GM18517 (cell line): ENCODE results near the gene CNDP1.

Experiments used
- ATAC-seq: cut with Tn5 transposase; IDR thresholded peaks from one replicate; pipeline ENCODE4 v1.9.1; 2021; ENCODE audit warnings: mild to moderate bottlenecking, moderate library complexity; ENCODE audit not compliant: unreplicated experiment

The CNDP1 gene

DNA sequence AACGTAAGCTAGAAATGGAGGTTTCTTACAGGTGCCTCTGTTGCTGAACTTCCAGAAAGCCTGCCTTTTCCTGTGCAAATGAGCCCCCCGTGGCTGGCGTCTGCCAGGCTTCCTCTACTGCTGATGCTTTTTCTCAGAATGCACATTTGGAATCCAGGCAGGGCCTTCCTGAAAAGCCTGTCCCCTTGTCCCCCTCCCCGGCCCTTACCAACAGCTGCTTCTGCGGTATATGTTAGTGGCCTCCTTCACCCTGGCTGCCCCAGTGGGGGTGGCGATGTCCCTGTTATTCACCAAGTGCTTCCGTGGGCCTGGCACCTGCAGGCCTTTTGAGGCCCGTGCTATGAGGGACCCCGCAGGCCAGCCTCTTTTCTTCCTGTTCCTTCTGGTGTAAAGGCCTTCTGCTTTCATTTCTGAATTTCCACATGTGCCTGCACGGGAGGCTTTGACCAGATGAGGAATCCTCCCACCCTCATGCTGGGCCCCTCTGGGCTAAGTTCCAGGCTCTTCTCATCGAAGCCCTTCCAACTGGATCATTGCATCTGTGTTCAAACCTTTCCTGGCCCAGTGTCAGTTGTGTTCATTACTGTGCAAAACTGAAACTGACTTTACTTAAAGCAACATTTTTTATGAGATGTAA is 27.7 kb upstream of the CNDP1 start:
- no peak for ATAC-seq

DNA sequence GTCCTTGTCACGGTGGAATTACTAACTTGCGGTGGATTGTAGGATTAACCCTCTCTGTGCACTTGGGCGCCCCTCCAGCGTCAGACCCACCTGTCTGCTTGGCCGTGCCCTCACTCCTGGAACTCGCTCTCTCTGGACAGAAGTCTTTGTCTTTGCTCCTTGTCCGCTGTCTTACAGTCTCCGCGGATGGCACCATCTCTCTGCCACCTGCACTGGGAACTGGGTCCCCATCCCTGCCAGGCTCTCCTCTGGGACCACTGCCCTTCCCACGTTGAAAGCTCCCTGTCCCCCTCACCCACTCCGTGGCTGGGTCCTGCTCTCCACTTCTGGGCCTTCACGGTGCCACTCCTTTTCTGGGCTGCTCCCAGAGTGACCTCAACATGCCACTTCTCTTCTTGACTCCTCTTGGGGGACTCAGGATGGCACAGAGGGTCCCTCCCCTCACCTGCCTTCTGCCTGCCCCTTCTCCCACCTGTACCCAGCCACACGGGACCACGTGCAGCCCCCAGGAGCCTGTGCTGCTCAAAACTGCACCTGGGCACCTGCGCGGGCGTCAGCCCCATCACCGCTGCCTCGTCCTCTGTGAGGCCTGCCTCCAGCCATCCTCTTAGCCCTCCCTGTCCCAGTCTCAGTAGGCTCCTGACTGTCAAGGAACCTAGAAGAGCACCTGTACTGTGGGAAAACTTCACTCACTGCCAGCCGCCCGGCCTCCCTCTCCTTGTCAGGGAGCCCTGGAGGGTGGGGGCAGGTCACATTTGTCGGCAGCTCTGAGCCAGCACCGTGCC is 27.0 kb upstream of the CNDP1 start:
- no peak for ATAC-seq

DNA sequence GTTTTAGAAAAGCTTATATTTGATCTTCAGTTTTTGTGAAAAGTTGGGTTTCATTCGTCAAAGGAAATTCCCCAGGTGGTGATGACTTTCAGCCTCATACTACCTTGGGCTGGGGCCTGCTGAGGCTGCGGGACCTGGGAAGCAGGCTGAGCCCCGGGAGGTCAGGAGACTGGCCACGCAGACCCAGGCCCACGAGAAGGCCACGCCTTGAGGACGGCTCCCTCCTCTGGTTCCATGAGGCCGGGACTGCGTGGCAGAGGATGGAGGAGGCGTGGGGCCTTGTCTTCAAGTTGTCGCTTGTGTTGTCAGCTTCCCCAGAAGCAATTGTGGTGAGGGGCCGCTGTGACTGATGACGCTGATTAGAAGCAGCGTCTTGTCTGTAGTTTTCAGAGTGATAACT is 26.4 kb upstream of the CNDP1 start:
- no peak for ATAC-seq

DNA sequence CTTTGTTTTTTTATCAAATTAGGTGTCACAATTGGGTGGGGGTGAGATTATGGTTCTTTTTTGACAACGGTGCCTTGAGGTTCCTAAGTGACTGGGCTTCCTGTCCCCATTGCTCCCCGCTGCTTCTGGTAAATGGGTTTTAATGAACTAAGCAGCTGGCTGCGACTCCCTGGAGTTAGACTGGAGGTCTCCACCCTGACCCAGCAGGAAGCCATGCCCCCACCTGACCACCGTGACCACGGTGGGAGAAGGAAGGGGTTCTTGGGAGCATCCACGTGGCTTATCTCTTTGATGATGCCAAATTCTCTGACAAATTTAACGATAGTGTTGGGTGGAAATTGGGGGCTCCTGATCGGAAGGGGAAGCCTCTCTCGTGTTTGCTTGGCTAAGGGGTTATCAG is 25.9 kb upstream of the CNDP1 start:
- ATAC-seq = no peak

DNA sequence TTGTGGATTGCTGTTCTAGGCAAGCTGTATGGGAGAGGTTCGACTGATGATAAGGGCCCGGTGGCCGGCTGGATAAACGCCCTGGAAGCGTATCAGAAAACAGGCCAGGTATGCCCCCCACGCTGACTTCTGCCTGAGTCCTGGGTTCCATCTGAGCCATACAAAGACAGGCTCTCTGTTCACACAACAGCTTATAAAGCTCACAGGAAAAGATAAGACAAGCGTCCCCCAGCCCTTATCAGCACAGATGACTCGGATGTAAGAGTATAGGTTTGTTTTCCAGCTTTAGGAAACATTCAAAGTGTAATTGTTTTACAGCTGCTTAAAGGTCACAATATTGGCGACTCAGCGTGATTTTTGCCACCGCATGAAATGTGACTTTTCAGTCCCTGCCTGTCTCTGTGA is 25.5 kb upstream of the CNDP1 start:
- ATAC-seq = no peak

DNA sequence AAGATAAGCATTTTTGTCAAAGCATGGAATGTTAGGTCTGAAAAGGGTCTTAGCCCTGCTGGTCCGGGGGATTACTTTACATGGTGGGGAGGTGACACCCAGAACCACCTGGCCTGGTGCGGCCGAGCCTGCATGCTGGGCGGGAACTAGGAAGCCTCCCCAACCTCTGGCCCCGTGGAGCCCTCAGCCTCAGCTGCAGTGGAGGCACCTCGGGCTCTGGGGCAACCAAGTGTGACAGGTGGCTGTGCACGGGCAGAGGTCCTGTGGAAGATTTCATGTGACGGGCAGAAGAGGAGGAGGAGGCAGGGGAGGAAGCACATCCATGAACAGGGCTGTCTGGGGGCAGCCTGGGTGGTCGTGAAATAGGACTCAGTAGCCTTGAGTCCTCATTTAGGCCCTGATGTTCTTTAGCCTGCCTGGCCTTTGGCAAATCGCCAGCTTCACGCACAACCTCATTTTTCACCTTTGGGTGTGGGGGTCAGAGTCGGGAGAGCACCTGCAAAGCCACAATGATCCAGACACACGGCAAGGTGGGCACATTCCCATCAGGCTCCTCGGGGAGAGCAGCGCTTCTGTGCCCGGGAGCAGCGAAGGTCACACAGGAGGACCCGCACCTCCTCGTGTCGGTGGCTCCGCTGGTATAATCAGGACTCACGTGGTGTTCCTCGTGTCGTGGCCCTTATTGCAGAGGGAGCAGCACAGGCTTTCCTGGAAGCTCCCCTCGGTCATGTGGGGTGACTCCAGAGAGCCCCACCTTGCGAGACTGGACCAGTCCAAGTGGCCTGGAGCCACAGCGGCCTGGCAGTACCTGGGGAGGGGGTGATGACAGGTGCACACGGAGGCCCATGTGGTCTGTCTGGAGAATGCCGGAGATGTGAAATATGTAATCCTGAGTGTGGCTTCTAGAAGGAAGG is 24.2 kb upstream of the CNDP1 start:
- no peak for ATAC-seq

DNA sequence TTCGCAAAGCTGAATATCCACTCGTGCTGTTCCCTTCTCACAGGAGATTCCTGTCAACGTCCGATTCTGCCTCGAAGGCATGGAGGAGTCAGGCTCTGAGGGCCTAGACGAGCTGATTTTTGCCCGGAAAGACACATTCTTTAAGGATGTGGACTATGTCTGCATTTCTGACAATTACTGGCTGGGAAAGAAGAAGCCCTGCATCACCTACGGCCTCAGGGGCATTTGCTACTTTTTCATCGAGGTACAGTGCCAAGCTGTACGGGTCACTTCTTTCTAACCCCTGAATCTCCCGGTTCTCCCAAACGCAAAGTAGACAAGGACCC is 23.6 kb upstream of the CNDP1 start:
- no peak for ATAC-seq

DNA sequence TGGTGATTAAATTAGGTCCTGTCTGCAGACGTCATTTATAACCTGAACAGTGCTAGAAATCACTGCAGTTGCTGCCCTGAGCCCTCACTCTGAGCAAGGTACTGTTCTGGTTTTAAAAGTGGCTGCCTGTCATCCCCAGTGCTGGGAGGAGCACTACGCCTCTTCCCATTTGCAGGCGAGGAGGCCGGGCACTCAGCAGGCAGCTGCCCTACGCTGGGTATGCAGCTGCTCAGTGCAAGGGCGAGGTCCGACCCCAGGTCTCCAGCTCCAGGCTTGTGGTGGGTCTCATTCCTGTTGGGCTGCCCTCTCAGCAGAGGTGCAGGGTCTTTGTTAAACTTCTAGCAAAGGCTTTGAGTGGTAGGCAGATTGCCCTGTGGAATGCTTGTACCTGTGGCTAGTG is 22.5 kb upstream of the CNDP1 start:
- no peak for ATAC-seq

DNA sequence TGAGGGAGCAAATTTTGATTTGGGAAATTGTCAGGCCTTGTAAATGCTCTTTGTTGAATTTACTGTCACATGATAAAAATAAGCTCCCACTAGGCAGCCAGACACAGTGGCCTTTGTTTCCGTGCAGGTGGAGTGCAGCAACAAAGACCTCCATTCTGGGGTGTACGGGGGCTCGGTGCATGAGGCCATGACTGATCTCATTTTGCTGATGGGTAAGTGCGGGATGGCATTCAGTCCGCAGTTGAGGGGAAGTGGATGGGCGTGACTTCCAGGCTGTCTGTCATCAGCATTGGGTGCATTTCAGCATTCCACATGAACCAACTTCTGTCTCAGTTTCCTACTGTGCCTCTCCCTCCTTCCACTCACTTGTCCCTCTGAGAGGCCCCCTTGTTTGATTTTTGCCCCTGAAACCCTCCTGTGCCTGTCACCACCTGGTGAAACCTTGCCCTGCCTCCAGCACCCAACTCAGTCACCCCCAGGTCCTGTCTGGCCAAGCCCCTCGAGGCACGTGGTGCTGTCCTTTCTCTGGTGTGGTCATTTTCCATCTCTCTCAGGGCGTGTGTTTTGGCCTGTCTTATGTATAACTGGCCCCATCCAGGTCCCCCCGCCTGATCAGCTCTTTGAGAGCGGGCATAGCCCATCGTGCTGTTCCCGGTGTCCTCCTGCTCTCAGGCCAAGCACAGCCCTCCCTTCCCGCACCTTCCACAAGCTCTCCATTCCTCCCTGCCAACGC is 21.8 kb upstream of the CNDP1 start:
- no peak for ATAC-seq

DNA sequence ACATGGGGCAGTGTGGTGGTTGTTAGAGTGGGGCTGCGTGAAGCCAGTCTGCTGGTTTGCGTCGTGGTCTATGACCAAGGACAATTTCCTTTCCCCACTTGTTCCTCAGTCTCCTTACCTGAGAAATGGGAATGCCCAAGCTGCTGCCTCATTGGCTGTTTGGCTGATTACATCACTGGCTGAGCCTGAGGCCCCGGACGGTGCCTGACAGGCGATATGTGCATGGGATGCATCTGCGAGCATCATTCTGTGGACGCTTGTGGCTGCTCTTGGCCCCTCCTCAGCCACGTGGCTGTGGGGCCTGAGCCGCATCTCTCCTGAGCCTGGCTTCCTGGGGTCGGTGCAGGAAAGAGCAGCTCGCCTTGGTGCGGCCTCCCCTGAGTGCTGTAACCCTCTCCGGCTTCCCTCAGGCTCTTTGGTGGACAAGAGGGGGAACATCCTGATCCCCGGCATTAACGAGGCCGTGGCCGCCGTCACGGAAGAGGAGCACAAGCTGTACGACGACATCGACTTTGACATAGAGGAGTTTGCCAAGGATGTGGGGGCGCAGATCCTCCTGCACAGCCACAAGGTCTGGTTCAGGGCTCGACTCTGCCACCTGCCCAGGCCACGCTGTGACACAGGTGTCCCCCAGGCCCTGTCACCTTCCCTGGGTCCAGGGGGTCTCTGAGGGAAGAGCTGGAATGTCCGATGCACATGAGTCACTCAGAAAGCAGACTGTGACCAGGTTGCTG is 21.0 kb upstream of the CNDP1 start:
- ATAC-seq = no peak

DNA sequence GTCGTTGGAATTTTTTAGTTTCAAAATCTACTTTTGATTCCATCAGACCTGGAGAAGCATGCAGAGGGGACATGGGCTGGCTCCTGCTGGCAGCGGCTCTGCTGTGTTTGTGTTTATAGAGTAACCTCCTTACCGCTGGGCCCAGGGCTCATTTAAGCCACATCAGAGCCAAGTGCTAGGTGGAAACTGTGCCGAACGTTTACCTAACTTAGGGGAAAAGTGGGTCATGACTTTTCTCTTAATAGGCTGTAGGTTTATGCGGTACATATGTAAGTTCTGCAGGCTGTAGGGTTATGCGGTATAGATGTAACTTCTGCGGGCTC is 20.5 kb upstream of the CNDP1 start:
- ATAC-seq = no peak

DNA sequence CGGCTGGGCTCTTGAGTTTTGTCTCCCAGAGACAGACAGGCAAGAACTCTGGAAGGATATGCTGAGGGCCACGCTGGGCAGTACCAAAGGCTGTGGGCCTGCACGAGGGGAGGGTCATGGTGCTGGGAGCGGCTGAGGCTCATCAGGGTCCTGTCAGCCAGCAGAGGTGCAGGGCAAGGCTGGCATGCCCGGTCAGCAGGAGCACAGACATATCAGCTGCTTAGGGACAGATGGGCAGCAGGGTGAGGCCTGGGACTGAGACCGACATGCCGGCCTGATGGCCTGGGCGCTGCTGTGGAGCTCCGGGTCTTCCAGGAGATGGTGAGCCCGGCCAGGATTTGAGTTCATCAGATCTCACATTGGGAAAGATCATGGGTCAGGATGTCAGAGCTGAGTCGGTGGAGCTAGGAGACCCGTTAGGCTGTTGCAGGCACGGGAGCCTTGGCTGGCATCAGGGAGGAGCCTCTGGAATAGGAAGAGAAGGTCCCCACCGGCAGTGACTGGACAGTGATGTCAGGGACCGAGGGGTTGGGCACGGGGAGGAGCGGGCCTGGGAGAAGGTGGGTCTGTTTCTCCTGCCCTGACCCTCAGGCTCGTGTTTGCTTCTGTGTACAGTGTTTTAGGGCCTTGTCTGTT is 19.3 kb upstream of the CNDP1 start:
- no peak for ATAC-seq

DNA sequence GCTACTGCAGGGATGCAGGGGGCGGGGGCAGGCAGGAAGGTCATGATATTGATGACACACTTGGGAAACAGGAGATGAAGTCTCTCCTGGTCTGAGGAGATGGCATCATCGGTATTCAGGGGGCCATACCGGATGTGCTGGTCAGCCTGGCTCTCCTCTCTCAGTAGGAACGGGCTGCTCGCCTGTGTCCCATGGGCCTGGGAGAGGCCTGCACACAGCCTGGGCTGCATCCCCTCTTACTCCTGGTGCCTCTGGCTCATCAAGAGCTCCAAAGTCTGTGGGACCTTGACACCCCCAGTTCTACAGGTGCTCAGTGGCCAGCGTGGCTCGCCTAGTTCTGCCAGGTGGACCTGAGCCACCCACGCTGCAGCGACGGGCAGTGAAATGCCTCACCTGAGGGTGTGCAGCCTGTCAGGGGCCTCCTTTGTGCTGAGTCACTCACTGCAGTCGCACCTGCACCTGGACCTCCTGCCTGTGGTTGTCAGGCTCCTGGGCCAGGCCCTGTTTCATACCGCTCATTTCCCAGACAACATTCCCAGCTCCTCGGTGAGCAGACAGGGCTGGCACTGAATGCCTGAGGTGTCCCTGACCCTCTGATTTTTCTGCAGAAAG is 18.6 kb upstream of the CNDP1 start:
- ATAC-seq = no peak

DNA sequence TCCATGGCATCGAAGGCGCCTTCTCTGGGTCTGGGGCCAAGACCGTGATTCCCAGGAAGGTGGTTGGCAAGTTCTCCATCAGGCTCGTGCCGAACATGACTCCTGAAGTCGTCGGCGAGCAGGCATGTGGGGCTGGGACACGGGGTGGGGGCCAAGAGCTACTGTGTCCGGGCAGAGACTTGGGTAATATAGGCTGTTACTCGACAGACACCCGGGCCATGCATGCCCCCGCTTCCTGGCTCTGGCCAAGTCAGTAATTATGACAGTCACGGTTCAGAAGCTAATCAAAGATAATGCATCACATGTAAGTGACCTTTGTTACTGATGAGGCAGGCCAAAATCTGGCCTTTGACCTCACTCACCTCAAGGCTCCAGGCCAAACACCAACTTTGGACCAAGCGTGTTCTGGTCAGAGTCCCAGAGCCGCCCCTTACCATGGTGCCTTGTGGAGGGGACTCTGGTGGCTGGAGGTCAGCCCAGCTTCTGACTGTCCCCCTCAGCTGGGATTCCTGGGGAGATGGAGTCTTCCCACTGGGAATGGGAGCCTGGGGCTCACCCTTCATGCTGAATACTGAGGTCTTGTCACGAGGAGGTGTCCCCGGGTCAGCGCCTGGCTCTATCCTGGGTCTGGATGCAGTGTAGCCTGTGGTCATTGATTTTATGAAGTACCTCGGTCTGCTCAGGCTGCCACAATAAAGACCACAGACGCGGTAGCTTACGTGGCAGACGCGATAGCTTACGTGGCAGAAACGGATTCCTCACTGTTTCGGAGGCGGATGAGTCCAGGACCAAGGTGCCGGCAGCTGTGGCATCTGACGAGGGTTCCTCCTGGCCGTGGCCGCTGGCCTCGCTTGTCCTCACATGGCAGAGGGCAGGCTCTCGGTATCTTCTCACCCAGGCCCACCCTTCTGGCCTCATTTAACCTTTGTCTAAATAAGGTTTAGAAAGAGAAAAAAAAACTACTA is 17.7 kb upstream of the CNDP1 start:
- no peak for ATAC-seq

DNA sequence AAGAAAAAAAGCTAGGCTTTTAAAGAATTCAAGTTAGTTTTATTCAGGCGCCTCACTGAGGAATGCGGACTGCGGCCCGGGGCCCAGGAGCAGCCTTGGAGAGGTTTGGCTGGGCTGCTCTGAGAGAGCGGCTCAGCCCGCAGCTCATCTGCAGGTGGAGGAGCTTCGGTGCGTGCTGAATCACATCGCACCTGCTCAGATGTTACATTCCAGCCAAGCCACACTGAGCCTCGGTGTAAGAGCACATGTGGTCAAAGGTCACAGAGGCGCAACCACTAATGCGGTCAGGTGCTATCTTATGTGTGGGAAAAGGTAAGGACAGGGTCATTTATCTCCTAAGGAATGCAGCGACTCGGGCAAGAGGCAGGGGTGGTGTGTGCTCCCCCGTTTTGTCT is 17.1 kb upstream of the CNDP1 start:
- ATAC-seq = no peak

DNA sequence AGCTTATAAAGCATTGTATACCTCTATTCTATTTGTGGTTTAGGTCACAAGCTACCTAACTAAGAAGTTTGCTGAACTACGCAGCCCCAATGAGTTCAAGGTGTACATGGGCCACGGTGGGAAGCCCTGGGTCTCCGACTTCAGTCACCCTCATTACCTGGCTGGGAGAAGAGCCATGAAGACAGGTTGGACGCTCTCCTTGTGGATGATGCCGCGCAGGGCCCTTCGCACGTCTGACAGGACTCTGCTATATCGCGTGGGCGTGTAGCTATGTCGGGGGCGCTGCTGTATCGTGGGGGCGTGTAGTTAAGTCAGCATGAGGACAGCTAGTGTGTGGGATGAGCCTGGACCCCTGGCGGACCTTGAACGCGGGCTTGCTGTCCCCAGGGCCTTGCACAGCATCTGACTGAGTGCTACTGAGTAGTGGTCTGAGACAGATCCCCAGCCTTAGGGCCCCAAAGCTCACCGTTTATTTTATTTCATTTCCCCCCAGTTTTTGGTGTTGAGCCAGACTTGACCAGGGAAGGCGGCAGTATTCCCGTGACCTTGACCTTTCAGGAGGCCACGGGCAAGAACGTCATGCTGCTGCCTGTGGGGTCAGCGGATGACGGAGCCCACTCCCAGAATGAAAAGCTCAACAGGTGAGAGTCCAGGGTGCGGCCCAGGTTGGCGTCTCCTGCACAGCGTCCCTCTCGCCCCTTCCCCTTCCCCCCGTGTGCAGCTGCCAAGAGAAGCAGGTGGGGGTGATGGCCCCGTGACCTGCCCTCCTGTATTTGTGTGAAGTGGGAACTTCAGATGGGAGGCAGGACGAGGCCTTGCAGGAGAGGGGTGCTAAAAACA is 15.6 kb upstream of the CNDP1 start:
- no peak for ATAC-seq

DNA sequence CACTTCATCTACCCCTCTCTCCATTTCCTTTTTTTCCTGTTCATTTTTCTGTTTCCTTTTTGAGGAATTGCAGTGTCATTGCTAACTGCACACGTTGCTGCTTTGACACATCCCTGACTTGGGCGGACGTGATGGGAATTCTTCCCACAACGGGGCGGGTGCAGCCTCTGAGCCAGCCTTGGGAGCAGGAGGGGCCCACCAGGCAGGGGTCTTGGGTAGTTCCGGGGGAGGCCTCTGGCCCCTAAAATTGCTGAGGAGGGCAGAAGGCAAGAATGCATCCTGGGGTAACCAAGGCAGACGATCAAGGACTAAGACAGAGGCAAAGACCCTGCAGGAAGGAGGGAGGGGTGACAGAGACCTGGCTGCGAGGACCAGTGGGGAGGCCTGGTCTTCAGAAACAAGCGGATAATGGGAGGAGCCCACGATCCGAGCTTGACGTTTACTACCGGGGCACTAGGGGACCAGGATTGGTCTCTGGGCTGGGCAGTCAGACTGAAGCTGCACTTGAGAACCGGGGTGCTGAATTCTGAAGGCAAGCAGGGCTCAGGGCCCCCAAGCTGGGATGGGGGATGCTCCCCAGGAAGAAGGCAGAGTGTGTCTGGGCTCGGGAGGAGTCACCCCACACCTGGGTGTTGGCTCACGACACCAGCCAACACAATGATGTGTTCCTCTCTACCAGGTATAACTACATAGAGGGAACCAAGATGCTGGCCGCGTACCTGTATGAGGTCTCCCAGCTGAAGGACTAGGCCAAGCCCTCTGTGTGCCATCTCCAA is 14.8 kb upstream of the CNDP1 start:
- ATAC-seq = no peak
